ENCODE data around the gene PTPRM. TPM values are rescaled to one million over a fixed set of nuclear protein-coding genes. Genes with fewer than 3 reads are reported as not detected.

The PTPRM gene
- total and polyA plus RNA-seq, 2 of the 8 experiments (the other 6 are each of a cell fraction or from before 2014, with no cell fraction given), result 4.1 to 7.0 TPM

GRCh38 chr18:7566567-7567473 lies at the start of gene PTPRM (continued):
- TF ChIP-seq MAX (IDR thresholded peaks at IDR 0.05) (peak; percentile 17; the same call in 1 of the 2 replicates), TCF12 (IDR thresholded peaks at IDR 0.05; ENCODE audit: low read depth, low read length) (no peak), YY1 (IDR thresholded peaks at IDR 0.05; ENCODE audit: low read depth, low read length) (0 out of 2 replicates have a peak, but pooled peaks have one; percentile 31), RAD21 (IDR thresholded peaks at IDR 0.05 in 1 of 2, conservative IDR thresholded peaks at IDR 0.05 in 1 of 2; ENCODE audit: low read depth in 2 of 2, low read length in 2 of 2) (peak; percentile 29 to 69; a peak in 3 of 4 replicates), GABPA (IDR thresholded peaks at IDR 0.05; ENCODE audit: borderline replicate concordance, insufficient read depth, low read length) (0 out of 2 replicates have a peak, but pooled peaks have one; percentile 25), CTBP2 (IDR thresholded peaks at IDR 0.05; ENCODE audit: borderline replicate concordance, insufficient read depth, insufficient read length, low read length) (peak; percentile 30), SAP30 (IDR thresholded peaks at IDR 0.05; ENCODE audit: insufficient read depth, insufficient replicate concordance, low read length) (no peak), CTCF (IDR thresholded peaks at IDR 0.05; ENCODE audit: control extremely low read depth in 1 of 3, insufficient read depth in 1 of 3, low read depth in 1 of 3, low read length in 3 of 3) (peak; percentile 35 to 71 (median 59)), E2F6 (IDR thresholded peaks at IDR 0.05) (peak; percentile 31; the same call in 1 of the 2 replicates), ASH2L (IDR thresholded peaks at IDR 0.05; ENCODE audit: low read length) (peak; percentile 51), SIN3A (conservative IDR thresholded peaks at IDR 0.05 in 1 of 2, IDR thresholded peaks at IDR 0.05 in 1 of 2; ENCODE audit: low read depth in 1 of 2, low read length in 2 of 2) (peak in 1 of 2 experiments; percentile 46; a peak in 1 of 4 replicates)
